IMR-90 (cell line): ENCODE measurements around the gene TMEM43. TPM values are rescaled to one million over a fixed set of nuclear protein-coding genes. Genes with fewer than 3 reads are reported as not detected.

ENCODE experiments used
- ATAC-seq: fragments of 200-7000 bp; cut with Tn5 transposase; 2 replicates; pipeline ENCODE4 v1.9.1; 2020; ENCODE audit warnings: low read depth, mild to moderate bottlenecking, moderate library complexity
- BruUV-seq: library from RNA; stranded (reverse); fragments of 400-500 nt; replicated peaks from 2 replicates; lab custom pipeline; 2021; lab: Mats Ljungman, UMichigan
- CTCF ChIA-PET: fragments of 300-600 bp; formaldehyde crosslinking; extraction: SDS; loops from one replicate; lab custom pipeline; 2021; ENCODE audit warnings: antibody characterized with exemption; lab: Yijun Ruan, JAX
- POLR2A ChIA-PET: fragments of 300-600 bp; sonication (Branson Sonifier 250); formaldehyde crosslinking; loops from one replicate; lab custom pipeline; 2022; ENCODE audit warnings: antibody characterized with exemption; ENCODE audit not compliant: unreplicated experiment; lab: Charles Lee
- DNase-seq: peaks from one replicate; pipeline ENCODE4 v3.0.0; 2013
- H2AFZ ChIP-seq: replicated peaks from 2 replicates; pipeline ENCODE3; 2013; ENCODE audit warnings: low read length, mild to moderate bottlenecking; ENCODE audit not compliant: poor library complexity
- H2AK5ac ChIP-seq: 2 replicates; pipeline ENCODE4 v1.6.1; 2013; ENCODE audit warnings: low read depth, low read length, inconsistent platforms
- H2AK9ac ChIP-seq: replicated peaks from 2 replicates; pipeline ENCODE3; 2013; ENCODE audit warnings: mild to moderate bottlenecking, low read depth, low read length, moderate library complexity; ENCODE audit not compliant: poor library complexity
- H2BK120ac ChIP-seq: 2 replicates; pipeline ENCODE4 v1.6.1; 2013; ENCODE audit warnings: low read depth, low read length, inconsistent platforms
- H2BK15ac ChIP-seq: 3 replicates; pipeline ENCODE4 v1.6.1; 2013; ENCODE audit warnings: low read depth, low read length, inconsistent platforms
- H2BK20ac ChIP-seq: 2 replicates; pipeline ENCODE4 v1.6.1; 2013; ENCODE audit warnings: low read depth, mild to moderate bottlenecking, inconsistent platforms, low read length, moderate library complexity
- H2BK5ac ChIP-seq: 2 replicates; pipeline ENCODE4 v1.6.1; 2013; ENCODE audit warnings: mild to moderate bottlenecking, low read depth, low read length, inconsistent platforms; ENCODE audit not compliant: poor library complexity, severe bottlenecking
- H3K14ac ChIP-seq: replicated peaks from 2 replicates; pipeline ENCODE4 v1.6.1; 2013; ENCODE audit warnings: low read depth, low read length, inconsistent platforms
- H3K18ac ChIP-seq: 2 replicates; pipeline ENCODE4 v1.6.1; 2013; ENCODE audit warnings: low read depth, low read length, control low read depth
- H3K23ac ChIP-seq: 2 replicates; pipeline ENCODE4 v1.6.1; 2013; ENCODE audit warnings: low read depth, low read length, inconsistent platforms
- H3K27ac ChIP-seq: 2 replicates; pipeline ENCODE4 v1.5.1; 2013; ENCODE audit warnings: mild to moderate bottlenecking, control low read depth, low read length; ENCODE audit not compliant: insufficient read depth
- H3K27me3 ChIP-seq: 2 replicates; pipeline ENCODE4 v1.6.1; 2013; ENCODE audit warnings: low read length; ENCODE audit not compliant: control insufficient read depth, insufficient read depth
- H3K36me3 ChIP-seq: 2 replicates; pipeline ENCODE4 v1.6.1; 2013; ENCODE audit warnings: low read length, mixed read lengths; ENCODE audit not compliant: control insufficient read depth, insufficient read depth
- H3K4ac ChIP-seq: 2 replicates; pipeline ENCODE4 v1.6.1; 2013; ENCODE audit warnings: low read depth, low read length, inconsistent platforms
- H3K4me1 ChIP-seq: 2 replicates; pipeline ENCODE4 v1.6.1; 2013; ENCODE audit warnings: low read length, mixed read lengths; ENCODE audit not compliant: control insufficient read depth, insufficient read depth
- H3K4me2 ChIP-seq: 2 replicates; pipeline ENCODE4 v1.6.1; 2013; ENCODE audit warnings: low read depth, mild to moderate bottlenecking, control low read depth, low read length, moderate library complexity
- H3K4me3 ChIP-seq: 2 replicates; pipeline ENCODE4 v1.5.1; 2013; ENCODE audit warnings: low read depth, mild to moderate bottlenecking, control low read depth, low read length, moderate library complexity; ENCODE audit not compliant: insufficient read depth
- H3K56ac ChIP-seq: 2 replicates; pipeline ENCODE4 v1.6.1; 2013; ENCODE audit warnings: low read length, inconsistent platforms; ENCODE audit not compliant: insufficient read depth; ENCODE audit errors: extremely low read depth
- H3K79me1 ChIP-seq, 2 experiments: 2 replicates each; pipeline ENCODE4 v1.6.1; 2013; ENCODE audit warnings: low read length in 2 of 2, inconsistent platforms in 1 of 2, low read depth in 1 of 2
- H3K9ac ChIP-seq: 2 replicates; pipeline ENCODE4 v1.6.1; 2013; ENCODE audit warnings: low read depth, low read length, control low read depth
- H3K9me1 ChIP-seq: 2 replicates; pipeline ENCODE4 v1.6.1; 2013; ENCODE audit warnings: low read length, inconsistent platforms; ENCODE audit not compliant: insufficient read depth
- H3K9me3 ChIP-seq: 2 replicates; pipeline ENCODE4 v1.6.1; 2013; ENCODE audit warnings: low read length; ENCODE audit not compliant: control insufficient read depth, insufficient read depth
- H4K20me1 ChIP-seq: 2 replicates; pipeline ENCODE4 v1.6.1; 2013; ENCODE audit warnings: low read length, inconsistent platforms; ENCODE audit not compliant: insufficient read depth
- H4K5ac ChIP-seq: 2 replicates; pipeline ENCODE4 v1.6.1; 2013; ENCODE audit warnings: mild to moderate bottlenecking, low read depth, low read length, control low read depth
- H4K8ac ChIP-seq, 2 experiments: 2 replicates each; pipeline ENCODE4 v1.6.1; 2013; ENCODE audit warnings: low read depth in 2 of 2, low read length in 2 of 2, control low read depth in 1 of 2, inconsistent platforms in 1 of 2
- H4K91ac ChIP-seq: 2 replicates; pipeline ENCODE4 v1.6.1; 2013; ENCODE audit warnings: low read depth, low read length, inconsistent platforms; ENCODE audit not compliant: insufficient read depth
- BHLHE40 ChIP-seq: fragments of 150-350 bp; IDR thresholded peaks from 2 replicates; pipeline ENCODE4 v1.6.1; 2016; ENCODE audit warnings: mild to moderate bottlenecking, low read depth, low read length
- CHD1 ChIP-seq: IDR thresholded peaks from 2 replicates; pipeline ENCODE4 v1.6.1; 2012; ENCODE audit warnings: low read depth, low read length, improper control_type of control experiment
- FOS ChIP-seq: fragments of 150-350 bp; IDR thresholded peaks from 2 replicates; pipeline ENCODE4 v1.6.1; 2016; ENCODE audit warnings: low read depth, low read length
- MAFK ChIP-seq: IDR thresholded peaks from 2 replicates; pipeline ENCODE4 v1.6.1; 2012; ENCODE audit warnings: low read depth, low read length, improper control_type of control experiment
- MAZ ChIP-seq: IDR thresholded peaks from 2 replicates; pipeline ENCODE4 v1.6.1; 2012; ENCODE audit warnings: low read depth, mild to moderate bottlenecking, low read length, improper control_type of control experiment, moderate library complexity, borderline replicate concordance
- MXI1 ChIP-seq: IDR thresholded peaks from 2 replicates; pipeline ENCODE4 v1.6.1; 2012; ENCODE audit warnings: low read depth, mild to moderate bottlenecking, low read length, moderate library complexity, borderline replicate concordance
- NFE2L2 ChIP-seq: fragments of 150-350 bp; IDR thresholded peaks from 2 replicates; pipeline ENCODE4 v1.6.1; 2016; ENCODE audit warnings: low read depth, mild to moderate bottlenecking, low read length
- RAD21 ChIP-seq: IDR thresholded peaks from 2 replicates; pipeline ENCODE4 v1.6.1; 2012; ENCODE audit warnings: low read length, improper control_type of control experiment
- RCOR1 ChIP-seq: IDR thresholded peaks from 2 replicates; pipeline ENCODE4 v1.6.1; 2012; ENCODE audit warnings: mild to moderate bottlenecking, low read length, improper control_type of control experiment; ENCODE audit not compliant: insufficient replicate concordance
- RFX5 ChIP-seq: IDR thresholded peaks from 2 replicates; pipeline ENCODE4 v1.8.0; 2012; ENCODE audit warnings: low read depth, mild to moderate bottlenecking, low read length, moderate library complexity
- SMC3 ChIP-seq: fragments of 150-350 bp; IDR thresholded peaks from 2 replicates; pipeline ENCODE4 v1.6.1; 2016; ENCODE audit warnings: low read depth, mild to moderate bottlenecking, antibody characterized with exemption, low read length, moderate library complexity
- dilution Hi-C: fragments of 300-500 bp; cut with HindIII; formaldehyde crosslinking; loops from one replicate; pipeline ENCODE4 v1.14.3; 2018; ENCODE audit warnings: low sequenced_read_pairs; ENCODE audit not compliant: unreplicated experiment
- in situ Hi-C: fragments of 300-500 bp; cut with MboI; formaldehyde crosslinking; loops from 3 replicates; pipeline ENCODE4 v1.14.3; 2019; ENCODE audit warnings: low sequenced_read_pairs, inconsistent platforms, mixed read lengths
- intact Hi-C: fragments of 100-400 bp; cut with micrococcal nuclease; formaldehyde crosslinking; loops from 2 replicates; pipeline ENCODE4 v1.10.0; 2022
- polyA plus RNA-seq, 3 experiments: library from polyadenylated mRNA; depleted of rRNA; stranded (reverse); fragments of >200 nt; gene quantifications; 2 replicates each; pipeline ENCODE4 v1.2.3, GENCODE V29; 2012; ENCODE audit warnings: low replicate concordance in 1 of 3
- total RNA-seq: library from RNA; depleted of rRNA; stranded (reverse); fragments of >200 nt; gene quantifications from 2 replicates; pipeline ENCODE4 v1.2.3, GENCODE V29; 2012
- TF ChIP-seq, protein P1 (sequence below): fragments of 150-350 bp; IDR thresholded peaks from 2 replicates; pipeline ENCODE4 v1.6.1; 2017; ENCODE audit warnings: mild to moderate bottlenecking, antibody characterized with exemption, low read length, low read depth
- TF ChIP-seq, protein P2 (sequence below): fragments of 150-350 bp; IDR thresholded peaks from 2 replicates; pipeline ENCODE4 v1.6.1; 2016; ENCODE audit warnings: low read depth, mild to moderate bottlenecking, low read length, moderate library complexity, borderline replicate concordance
- TF ChIP-seq, protein P3 (sequence below): conservative IDR thresholded peaks from 2 replicates; pipeline ENCODE4 v1.5.1; 2012; ENCODE audit warnings: mild to moderate bottlenecking, low read depth, low read length, improper control_type of control experiment

The TMEM43 gene
- total and polyA plus RNA-seq, 2 of the 4 experiments (the other 2 are of a cell fraction) = 109 to 114 TPM

DNA sequence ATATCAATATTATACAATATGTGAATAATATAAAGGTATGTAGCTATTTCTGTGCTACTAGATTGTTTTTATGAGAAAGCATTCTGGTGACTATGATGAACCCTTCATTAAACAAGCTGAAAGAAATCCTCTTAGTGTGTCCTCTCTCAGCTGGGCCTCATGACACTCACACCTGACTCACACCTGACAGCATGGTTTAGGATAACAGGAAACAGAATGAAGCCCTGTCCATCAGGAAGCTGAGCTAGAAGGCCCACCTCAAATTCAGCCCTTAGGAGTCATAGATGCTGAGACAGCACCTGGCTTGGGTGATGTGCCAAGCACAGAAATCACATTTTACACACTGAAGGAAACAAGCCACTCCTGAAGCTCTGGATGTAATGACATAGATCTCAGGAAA is 31.0 kb upstream of the TMEM43 start:
- dilution Hi-C loops (no loop called here), intact Hi-C loops (no loop called here), in situ Hi-C loops (no loop called here)
- Histone ChIP-seq H3K27me3 (0 out of 2 replicates have a peak, but pooled peaks cover 1% of the 10 kb centered on the region), H3K9ac (no peak overlapping the region), H4K91ac (no peak overlapping the region), H2BK5ac (no peak overlapping the region), H2AFZ (no peak overlapping the region), H3K14ac (no peak overlapping the region), H2AK9ac (no peak overlapping the region), H3K9me3 (no peaks in the 10 kb centered on the region), H3K23ac (no peak overlapping the region), H3K27ac (no peak overlapping the region), H3K36me3 (no peaks in the 10 kb centered on the region), H2BK20ac (no peak overlapping the region), H2BK15ac (no peak overlapping the region), H3K18ac (no peak overlapping the region), H3K56ac (no peak overlapping the region), H3K4me2 (no peak overlapping the region), H3K4ac (no peak overlapping the region), H2BK120ac (no peak overlapping the region), H3K79me1 (no peaks in the 10 kb centered on the region), H4K8ac (no peak overlapping the region), H2AK5ac (no peak overlapping the region), H3K4me1 (no peaks in the 10 kb centered on the region), H4K20me1 (no peaks in the 10 kb centered on the region), H3K9me1 (no peaks in the 10 kb centered on the region), H3K4me3 (no peak overlapping the region), H4K5ac (no peak overlapping the region)
- ATAC-seq = no peak
- TF ChIP-seq SMC3 (no peak), RCOR1 (no peak), RFX5 (no peak), BHLHE40 (no peak), FOS (no peak), MXI1 (no peak), RAD21 (no peak), NFE2L2 (no peak), CHD1 (no peak), MAZ (no peak), MAFK (no peak)
- TF ChIP-seq, protein P1, sequence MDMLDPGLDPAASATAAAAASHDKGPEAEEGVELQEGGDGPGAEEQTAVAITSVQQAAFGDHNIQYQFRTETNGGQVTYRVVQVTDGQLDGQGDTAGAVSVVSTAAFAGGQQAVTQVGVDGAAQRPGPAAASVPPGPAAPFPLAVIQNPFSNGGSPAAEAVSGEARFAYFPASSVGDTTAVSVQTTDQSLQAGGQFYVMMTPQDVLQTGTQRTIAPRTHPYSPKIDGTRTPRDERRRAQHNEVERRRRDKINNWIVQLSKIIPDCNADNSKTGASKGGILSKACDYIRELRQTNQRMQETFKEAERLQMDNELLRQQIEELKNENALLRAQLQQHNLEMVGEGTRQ = no peak
- TF ChIP-seq, protein P2, sequence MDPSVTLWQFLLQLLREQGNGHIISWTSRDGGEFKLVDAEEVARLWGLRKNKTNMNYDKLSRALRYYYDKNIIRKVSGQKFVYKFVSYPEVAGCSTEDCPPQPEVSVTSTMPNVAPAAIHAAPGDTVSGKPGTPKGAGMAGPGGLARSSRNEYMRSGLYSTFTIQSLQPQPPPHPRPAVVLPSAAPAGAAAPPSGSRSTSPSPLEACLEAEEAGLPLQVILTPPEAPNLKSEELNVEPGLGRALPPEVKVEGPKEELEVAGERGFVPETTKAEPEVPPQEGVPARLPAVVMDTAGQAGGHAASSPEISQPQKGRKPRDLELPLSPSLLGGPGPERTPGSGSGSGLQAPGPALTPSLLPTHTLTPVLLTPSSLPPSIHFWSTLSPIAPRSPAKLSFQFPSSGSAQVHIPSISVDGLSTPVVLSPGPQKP = no peak
- TF ChIP-seq, protein P3, sequence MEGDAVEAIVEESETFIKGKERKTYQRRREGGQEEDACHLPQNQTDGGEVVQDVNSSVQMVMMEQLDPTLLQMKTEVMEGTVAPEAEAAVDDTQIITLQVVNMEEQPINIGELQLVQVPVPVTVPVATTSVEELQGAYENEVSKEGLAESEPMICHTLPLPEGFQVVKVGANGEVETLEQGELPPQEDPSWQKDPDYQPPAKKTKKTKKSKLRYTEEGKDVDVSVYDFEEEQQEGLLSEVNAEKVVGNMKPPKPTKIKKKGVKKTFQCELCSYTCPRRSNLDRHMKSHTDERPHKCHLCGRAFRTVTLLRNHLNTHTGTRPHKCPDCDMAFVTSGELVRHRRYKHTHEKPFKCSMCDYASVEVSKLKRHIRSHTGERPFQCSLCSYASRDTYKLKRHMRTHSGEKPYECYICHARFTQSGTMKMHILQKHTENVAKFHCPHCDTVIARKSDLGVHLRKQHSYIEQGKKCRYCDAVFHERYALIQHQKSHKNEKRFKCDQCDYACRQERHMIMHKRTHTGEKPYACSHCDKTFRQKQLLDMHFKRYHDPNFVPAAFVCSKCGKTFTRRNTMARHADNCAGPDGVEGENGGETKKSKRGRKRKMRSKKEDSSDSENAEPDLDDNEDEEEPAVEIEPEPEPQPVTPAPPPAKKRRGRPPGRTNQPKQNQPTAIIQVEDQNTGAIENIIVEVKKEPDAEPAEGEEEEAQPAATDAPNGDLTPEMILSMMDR = no peak
- DNase-seq = no peak
- BruUV-seq = no TSS peak
- POLR2A ChIA-PET = no interaction called here
- CTCF ChIA-PET = no interaction called here
